Esophagus muscularis mucosa (tissue), 3 donors: ENCODE measurements around the gene GPC5.

Experiments
- CTCF ChIP-seq, 3 experiments: fragments of 200-600 bp in 2 of 3; fragments of 450-650 bp in 1 of 3; sonication (generic) in 2 of 3; IDR thresholded peaks; one replicate each; pipeline ENCODE4 v1.5.1; 2017 to 2019; ENCODE audit warnings: antibody characterized with exemption in 3 of 3, mild to moderate bottlenecking in 2 of 3, moderate library complexity in 1 of 3
- POLR2A ChIP-seq: fragments of 450-650 bp; IDR thresholded peaks from one replicate; pipeline ENCODE4 v1.6.1; 2017; ENCODE audit warnings: antibody characterized with exemption, moderate library complexity, mild to moderate bottlenecking, low read depth
- POLR2AphosphoS5 ChIP-seq, 2 donors: sonication (generic); formaldehyde crosslinking; IDR thresholded peaks; one replicate each; pipeline ENCODE4 v1.6.1; 2017; ENCODE audit warnings: antibody characterized with exemption in 2 of 2

DNA sequence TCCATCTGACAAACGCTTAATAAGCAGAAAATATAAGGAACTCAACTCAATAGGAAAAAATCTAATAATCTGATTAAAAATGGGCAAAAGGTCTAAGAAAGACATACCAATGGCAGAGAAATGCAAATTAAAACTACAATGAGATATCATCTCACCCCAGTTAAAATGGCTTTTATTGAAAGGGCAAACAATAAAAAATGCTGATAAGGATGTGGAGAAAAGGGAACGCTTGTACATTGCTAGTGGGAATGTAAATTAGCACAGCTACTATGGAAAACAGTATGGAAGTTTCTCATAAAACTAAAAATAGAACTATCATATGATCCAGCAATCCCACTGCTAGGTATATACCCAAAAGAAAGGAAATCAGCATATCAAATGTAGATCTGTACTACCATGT, 1319.4 kb downstream of the GPC5 start:
- TF ChIP-seq POLR2A (no peak), CTCF (IDR thresholded peaks at IDR 0.05) (no peak), POLR2AphosphoS5 (IDR thresholded peaks at IDR 0.05) (no peak)
